Amniotic epithelial cell (primary cell): ENCODE measurements around the gene CSNK1A1L.

Experiments used
- DNase-seq: peaks from one replicate; pipeline ENCODE4 v3.0.0-alpha.2; 2010; ENCODE audit warnings: low read depth

Gene CSNK1A1L

DNA sequence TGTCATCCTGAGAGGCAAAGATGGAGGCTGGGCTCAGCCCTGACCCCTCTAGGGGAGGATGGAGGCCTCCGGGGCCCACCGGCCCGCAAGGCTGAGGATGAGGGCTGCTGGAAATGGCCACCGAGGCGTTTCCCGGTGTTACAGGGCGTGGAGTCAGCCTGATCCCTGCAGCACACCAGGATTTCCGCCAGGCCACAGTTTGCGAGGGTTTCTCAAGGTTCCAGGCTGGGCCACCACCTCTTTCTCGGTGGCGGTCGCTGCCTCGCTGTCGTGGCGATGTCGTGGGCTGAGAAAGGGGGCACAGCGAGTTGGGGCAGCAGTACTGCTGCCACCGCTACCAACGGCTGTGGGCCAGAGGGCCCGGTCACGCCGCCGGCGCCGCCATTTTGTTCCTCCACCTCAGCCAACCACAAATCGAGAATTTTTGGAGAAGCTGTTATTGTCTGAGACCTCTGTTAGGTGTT lies at the start of gene CSNK1A1L:
Gene CSNK1A1L (minus strand): TSS at position 414 of the 464 bp plus-strand sequence. CDS start 408 bp downstream, at position 6.
- DNase-seq = no peak

DNA sequence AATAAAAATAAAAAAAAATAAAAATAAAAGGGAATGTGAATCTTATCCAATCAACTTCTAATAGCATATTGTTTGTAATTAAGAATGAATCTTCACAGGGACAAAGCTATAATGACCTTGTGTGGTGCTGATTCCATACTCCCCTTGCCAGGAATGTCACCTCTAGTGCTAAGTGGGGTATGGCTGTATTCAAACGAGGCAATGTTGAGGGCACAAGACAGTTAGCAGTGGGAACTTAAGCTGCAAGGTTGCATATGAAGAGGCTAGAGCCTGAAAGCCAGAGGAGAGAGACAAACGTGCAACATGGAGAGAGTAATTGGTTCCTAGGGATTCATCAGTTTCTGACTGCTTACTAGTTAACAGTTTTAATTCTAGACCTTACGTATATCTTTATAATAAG lies 43.9 kb upstream of the CSNK1A1L start:
- no peak for DNase-seq

- DNase-seq = peak; percentile 66
Measured at GRCh38 chr13:37148501-37148900, 43.0 kb upstream of the CSNK1A1L start.

- DNase-seq = no peak
Measured at GRCh38 chr13:37144661-37145060, 39.2 kb upstream of the CSNK1A1L start.

DNA sequence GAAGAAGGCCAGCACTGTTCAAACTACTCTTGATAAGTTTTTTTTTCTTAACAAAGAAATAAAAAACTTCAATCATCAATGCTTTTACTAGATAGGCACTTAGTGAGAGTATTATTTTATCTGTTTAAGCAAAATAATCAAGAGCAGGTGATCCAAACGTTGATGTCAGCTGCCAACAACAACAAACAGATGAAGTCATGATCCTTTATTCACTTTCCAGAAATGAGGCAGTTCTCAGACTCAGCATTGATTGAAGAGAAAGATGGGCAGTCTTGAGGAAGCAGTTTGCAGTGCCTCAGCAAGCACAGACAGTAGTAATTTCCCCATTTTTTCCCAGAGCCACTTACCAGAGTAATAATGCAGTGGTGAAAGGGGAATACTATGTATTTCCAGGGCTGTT lies 38.4 kb upstream of the CSNK1A1L start:
- DNase-seq = no peak

DNA sequence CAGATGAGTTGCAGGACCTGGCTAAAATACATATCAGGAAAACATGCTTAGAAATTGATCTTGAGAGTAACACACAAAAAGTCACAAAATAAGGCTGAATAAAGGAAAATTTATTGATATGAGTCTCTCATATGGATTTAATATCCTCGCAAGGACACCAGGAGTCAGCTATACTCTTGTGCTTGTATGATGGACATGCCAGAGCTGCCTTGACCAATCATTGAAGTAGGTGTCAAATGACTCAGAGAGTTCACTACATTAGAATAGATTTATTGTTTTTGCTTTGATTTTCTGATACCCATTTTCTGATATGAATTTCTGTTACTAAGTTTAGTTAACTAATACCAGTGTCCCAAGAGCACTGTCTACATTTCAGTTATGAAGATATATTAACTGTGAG lies 37.4 kb upstream of the CSNK1A1L start:
- no peak for DNase-seq

DNA sequence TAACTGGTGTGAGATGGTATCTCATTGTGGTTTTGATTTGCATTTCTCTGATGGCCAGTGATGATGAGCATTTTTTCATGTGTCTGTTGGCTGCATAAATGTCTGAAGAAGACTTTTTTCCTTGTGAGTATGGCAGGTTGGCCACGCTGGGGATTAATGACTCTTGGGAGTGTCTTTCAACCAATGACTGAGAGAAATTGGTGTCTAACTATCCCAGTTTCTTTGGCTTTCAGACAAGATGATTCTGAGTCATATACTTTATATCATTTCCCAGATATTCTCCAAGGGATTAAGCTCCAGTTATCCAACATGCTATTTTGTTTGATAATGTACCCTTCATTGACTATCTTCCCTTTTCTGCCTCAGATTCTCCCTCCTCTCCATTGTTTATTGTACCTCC lies 35.5 kb upstream of the CSNK1A1L start:
- DNase-seq = peak; percentile 53

DNA sequence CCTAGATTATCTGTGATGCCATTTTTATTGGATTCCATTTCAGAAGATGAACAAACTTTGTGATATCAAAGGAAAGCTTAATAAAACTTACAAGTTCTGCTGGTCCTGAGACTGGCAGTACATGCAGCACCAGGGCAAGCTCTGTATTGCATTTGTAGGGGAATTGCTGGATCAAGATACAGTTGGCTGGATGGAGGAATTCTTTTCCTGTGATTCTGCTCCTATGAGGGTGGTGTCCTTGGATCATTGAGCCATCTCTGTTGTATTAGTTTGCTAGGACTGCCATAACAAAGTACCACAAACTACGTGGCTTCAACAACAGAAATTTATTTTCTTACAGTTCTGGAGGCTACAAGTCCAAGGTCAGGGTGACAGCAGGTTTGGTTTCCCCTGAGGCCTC lies 33.9 kb upstream of the CSNK1A1L start:
- no peak for DNase-seq

DNA sequence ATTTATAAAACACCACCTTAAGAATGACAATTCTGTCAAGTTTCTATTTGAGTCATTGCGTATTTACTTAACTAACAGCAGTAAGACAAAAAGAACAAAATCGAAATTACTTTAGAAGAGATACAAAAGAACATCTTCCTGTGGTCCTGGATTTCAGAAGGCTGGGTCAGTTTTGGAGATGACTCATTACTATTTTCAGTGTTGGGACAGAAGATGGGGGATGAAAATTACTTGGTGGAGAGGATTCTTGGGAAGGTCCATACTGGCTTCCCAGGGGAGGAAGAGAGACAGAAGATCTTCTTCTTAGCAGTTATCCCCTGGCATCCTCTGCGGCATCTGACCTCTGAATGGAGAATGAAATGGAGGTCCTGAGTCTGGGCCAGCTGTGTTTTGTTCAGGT lies 33.5 kb upstream of the CSNK1A1L start:
- DNase-seq = no peak

DNA sequence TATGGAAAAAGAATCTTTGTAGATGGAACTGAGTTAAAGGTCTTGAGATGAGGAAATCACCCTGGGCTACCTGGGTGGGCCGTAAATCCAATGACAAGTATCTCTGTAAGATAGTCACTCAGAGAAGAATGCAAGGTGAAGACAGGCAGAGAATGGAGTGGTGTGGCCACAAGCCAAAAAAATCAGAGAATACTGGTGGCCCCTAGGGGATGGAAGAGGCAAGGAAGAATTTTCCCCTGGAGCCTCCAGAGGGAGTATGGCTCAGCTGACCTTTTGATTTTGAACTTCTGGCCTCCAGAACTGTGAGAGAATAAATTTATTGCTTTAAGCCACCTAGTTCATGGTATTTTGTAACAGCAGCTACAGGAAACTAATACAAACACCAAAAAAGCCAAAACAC lies 32.7 kb upstream of the CSNK1A1L start:
- DNase-seq = peak; percentile 80

DNA sequence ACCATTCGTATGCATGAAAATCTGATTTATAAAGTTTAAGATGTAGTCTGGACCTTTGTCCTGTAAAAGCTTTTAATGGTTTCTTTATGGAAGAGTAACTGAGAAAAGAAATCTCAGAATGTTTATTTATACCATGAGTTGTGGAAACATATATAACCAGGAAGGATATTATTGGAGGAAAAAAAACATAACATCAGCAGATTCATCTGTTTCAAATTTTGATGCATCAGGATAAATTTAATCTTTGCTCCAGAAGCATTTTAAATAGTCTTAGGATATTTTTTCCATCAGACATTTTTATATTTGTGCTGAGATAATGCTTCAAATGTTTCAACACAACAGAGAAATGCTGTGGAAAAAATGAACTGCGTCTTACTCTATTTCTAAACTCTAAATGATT lies 31.2 kb upstream of the CSNK1A1L start:
- DNase-seq = no peak

DNA sequence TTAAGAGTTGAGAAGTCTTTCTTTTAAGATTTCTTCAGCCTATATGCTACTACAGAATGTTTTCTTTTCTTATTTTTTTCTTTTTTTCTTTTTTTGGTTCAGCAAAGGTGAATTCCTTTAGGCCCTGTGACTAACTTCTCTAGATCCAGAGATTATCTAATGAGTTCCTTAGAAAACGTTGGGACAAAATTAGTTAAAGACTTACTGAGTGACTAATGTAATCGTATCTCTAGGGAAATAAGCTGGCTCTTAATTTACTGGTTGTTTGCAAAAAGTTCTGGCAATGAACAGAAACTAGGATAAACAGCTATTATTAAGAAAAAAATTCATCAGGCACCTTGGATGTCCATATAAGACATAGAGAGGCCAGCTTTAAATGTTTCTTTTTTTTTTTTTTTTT lies 30.7 kb upstream of the CSNK1A1L start:
- peak; percentile 27 for DNase-seq

- DNase-seq = peak; percentile 100
Measured at GRCh38 chr13:37134411-37135041, 29.1 kb upstream of the CSNK1A1L start.

GRCh38 chr13:37132211-37132610 lies 26.7 kb upstream of the CSNK1A1L start:
- peak; percentile 38 for DNase-seq

GRCh38 chr13:37131092-37131491 lies 25.6 kb upstream of the CSNK1A1L start:
- no peak for DNase-seq

DNA sequence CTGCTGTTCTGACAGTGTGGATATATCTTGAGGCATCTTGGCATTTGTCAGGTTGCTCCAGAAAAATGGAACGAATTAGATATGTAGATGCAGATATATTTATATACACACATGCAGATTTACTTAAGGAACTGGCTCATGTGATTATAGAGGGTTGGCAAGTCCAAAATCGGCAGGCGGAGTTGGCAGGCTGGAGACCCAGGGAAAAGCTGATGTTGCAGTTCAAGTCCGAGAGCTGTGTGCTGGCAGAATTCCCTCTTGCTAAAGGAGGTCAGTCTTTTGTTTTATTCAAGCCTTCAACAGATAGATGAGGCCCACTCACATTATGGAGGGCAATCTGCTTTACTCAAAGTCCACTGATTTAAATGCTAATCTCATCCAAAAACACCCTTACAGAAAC lies 24.4 kb upstream of the CSNK1A1L start:
- no peak for DNase-seq

GRCh38 chr13:37127691-37128241 lies 22.3 kb upstream of the CSNK1A1L start:
- DNase-seq = peak; percentile 59

GRCh38 chr13:37123337-37123736 lies 17.9 kb upstream of the CSNK1A1L start:
- no peak for DNase-seq

DNA sequence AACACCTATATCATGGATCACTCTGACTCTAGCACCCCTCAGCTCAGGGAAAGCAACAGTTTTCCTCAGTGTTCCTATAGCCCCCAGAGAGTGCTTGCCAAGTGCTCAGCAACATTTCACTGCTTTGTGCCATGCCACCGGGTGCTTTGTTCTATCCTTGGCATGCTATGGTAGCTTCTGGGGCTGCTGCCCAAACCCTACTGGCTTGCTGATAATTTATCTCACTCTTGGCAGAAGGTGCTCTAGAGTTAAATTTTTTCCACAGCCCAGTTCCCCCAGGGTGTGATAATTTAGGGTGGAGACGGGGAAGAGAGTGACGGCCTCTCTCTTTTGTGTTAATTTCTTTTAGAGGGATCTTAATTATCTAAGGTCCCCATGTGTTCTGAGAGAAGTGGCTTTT lies 12.6 kb upstream of the CSNK1A1L start:
- DNase-seq = no peak

GRCh38 chr13:37114250-37114649 lies 8.8 kb upstream of the CSNK1A1L start:
- no peak for DNase-seq

DNA sequence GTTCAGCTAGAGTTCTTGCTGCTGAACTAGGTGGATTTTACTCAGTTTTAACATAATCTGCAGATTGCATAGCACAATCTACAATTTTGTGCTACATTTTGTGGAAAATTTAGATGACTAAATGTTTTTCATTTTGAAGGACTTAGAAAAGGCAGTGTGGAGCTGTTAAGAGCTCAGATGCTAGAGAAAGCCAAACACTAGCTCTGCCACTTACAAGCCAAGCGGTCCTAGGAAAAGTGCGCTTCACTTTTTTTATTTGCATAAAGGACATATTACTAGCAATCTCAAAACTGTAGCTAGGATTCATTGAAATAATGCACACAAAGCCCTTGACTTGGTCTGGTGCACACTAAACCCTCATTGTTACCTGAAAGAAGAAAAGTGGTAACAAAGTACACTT lies 8.1 kb upstream of the CSNK1A1L start:
- DNase-seq = no peak

DNA sequence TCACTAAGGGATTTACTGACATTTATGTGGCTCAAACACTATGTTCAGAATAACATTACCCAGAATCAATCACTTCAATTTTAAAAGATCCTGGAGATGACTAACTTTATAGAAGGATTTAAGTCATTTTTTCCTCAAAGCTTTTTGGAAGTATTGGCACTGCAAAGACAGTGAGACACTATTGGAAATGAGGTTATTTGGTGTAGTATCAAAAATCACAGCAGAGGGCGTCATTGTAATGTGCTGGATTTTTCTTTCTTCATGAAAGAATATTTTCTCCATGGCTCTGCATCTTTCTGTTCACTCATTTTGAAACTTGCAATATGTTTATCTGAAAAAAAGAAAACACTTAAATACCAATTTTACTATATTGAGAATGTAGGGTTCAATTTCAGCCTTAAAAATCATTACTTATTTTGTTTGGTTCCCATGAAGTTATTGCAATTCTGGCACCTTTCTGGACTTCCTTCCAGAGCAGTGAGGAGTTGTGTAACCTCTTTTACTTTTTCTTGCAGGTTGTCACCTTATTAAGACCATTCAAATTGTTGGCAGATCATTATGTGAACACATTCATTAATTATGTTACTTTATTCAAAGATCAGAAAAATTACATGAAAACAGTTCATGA lies 3.7 kb upstream of the CSNK1A1L start:
- peak; percentile 54 for DNase-seq

DNA sequence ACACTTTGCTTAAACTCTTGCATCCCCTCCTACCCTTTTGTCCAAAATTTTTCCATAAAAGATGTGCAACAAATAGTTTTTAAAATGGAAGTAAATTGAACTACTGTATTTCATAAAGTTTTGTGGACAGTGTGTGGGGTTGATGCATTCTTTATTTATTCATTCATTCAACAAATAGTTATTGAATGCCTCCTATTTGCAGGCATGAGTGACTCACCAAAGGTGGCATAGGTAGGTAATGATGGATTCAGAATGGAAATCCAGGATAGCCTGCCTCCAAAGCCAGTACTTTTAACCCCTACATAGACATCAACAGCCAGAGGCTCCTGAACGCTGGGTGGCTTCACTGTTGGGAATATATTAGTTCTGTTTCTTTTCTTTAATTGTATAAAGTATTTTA lies 2.4 kb upstream of the CSNK1A1L start:
- no peak for DNase-seq

DNA sequence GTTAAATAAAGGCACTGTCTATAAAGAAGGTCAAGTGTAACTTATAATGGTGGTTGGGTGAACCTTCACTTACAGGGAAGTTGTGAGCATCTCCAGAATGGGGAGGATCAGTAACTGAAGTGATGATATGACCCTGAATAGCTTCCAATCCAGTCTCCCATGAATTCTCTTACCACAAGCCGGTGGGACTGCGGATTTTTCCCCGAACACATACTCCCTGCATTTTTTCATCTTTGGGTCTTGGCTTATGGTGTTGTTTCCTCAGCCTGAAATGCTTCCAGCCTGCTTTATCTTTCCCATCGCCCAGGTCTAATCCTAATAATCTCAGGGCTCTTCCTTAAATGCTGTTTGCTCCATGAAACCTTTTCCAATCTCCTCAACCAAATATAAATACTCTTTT lies 2.0 kb upstream of the CSNK1A1L start:
- DNase-seq = peak; percentile 40
